H1 (cell line): Measurements from ENCODE around the gene PALM. TPM values are rescaled to one million over a fixed set of nuclear protein-coding genes. Genes with fewer than 3 reads are reported as not detected.

Experiments
- CTCF ChIA-PET: fragments of 300-600 bp; sonication (Branson Sonifier 250); formaldehyde crosslinking; loops from one replicate; lab custom pipeline; 2021; ENCODE audit not compliant: partially characterized antibody; lab: Charles Lee
- POLR2A ChIA-PET: fragments of 300-600 bp; sonication (Branson Sonifier 250); formaldehyde crosslinking; loops from one replicate; lab custom pipeline; 2021; ENCODE audit warnings: inconsistent platforms; ENCODE audit not compliant: partially characterized antibody; lab: Charles Lee
- DNase-seq, 2 experiments: peaks; one replicate each; pipeline versions ENCODE4 v3.0.0 to v3.0.0-alpha.2; 2010 to 2022; ENCODE audit warnings: low spot score in 2 of 2, low read depth in 1 of 2, mixed read lengths in 1 of 2
- FAIRE-seq: peaks from 2 replicates; lab custom pipeline; 2011; peaks lifted over from hg19 to GRCh38; lab: Jason Lieb, UNC
- H2AFZ ChIP-seq: 2 replicates; pipeline ENCODE4 v1.8.1; 2012; ENCODE audit warnings: low read length, inconsistent platforms
- H2AK5ac ChIP-seq: 2 replicates; pipeline ENCODE4 v1.6.1; 2013; ENCODE audit warnings: low read depth, low read length
- H2BK120ac ChIP-seq: replicated peaks from 2 replicates; pipeline ENCODE3; 2013; ENCODE audit warnings: low read depth, low read length, inconsistent platforms
- H2BK12ac ChIP-seq: 2 replicates; pipeline ENCODE4 v1.6.1; 2013; ENCODE audit warnings: low read depth, low read length
- H2BK15ac ChIP-seq: 2 replicates; pipeline ENCODE4 v1.6.1; 2013; ENCODE audit warnings: low read length
- H2BK20ac ChIP-seq: 2 replicates; pipeline ENCODE4 v1.6.1; 2013; ENCODE audit warnings: low read length
- H2BK5ac ChIP-seq: 2 replicates; pipeline ENCODE4 v1.6.1; 2013; ENCODE audit warnings: low read depth, low read length
- H3K14ac ChIP-seq: 2 replicates; pipeline ENCODE4 v1.6.1; 2013; ENCODE audit warnings: inconsistent platforms; ENCODE audit not compliant: insufficient read length
- H3K18ac ChIP-seq: 2 replicates; pipeline ENCODE4 v1.6.1; 2013; ENCODE audit warnings: low read length; ENCODE audit errors: extremely low read depth
- H3K23ac ChIP-seq: 2 replicates; pipeline ENCODE4 v1.6.1; 2013; ENCODE audit warnings: inconsistent platforms; ENCODE audit not compliant: insufficient read length
- H3K23me2 ChIP-seq: 2 replicates; pipeline ENCODE4 v1.6.1; 2013; ENCODE audit warnings: low read depth, low read length
- H3K27ac ChIP-seq: 2 replicates; pipeline ENCODE4 v1.6.1; 2011; ENCODE audit warnings: low read depth, low read length, inconsistent platforms
- H3K27me3 ChIP-seq, 4 experiments: replicated peaks in 1 of 4; 1 replicate in 1 of 4; 2 replicates in 3 of 4; pipeline versions ENCODE4 v1.6.1 to v1.8.1; 2011 to 2013; ENCODE audit warnings: low read length in 3 of 4, mild to moderate bottlenecking in 3 of 4, inconsistent platforms in 2 of 4, mixed read lengths in 2 of 4, moderate library complexity in 1 of 4; ENCODE audit not compliant: control insufficient read depth in 3 of 4, insufficient read depth in 3 of 4; ENCODE audit errors: extremely low read depth in 1 of 4
- H3K36me3 ChIP-seq, 4 experiments: 2 replicates each; pipeline versions ENCODE4 v1.6.1 to v1.8.1; 2011 to 2013; ENCODE audit warnings: mild to moderate bottlenecking in 4 of 4, low read length in 3 of 4, moderate library complexity in 2 of 4, control low read depth in 1 of 4, inconsistent platforms in 1 of 4; ENCODE audit not compliant: insufficient read depth in 4 of 4, control insufficient read depth in 2 of 4
- H3K4ac ChIP-seq: replicated peaks from 2 replicates; pipeline ENCODE3; 2013; ENCODE audit warnings: low read length, low read depth, mixed read lengths, inconsistent platforms; ENCODE audit not compliant: insufficient read length
- H3K4me1 ChIP-seq, 4 experiments: replicated peaks in 1 of 4; 1 replicate in 1 of 4; 2 replicates in 3 of 4; pipeline versions ENCODE4 v1.6.1 to v1.8.1; 2011 to 2013; ENCODE audit warnings: low read length in 3 of 4, inconsistent platforms in 2 of 4, mixed read lengths in 1 of 4; ENCODE audit not compliant: insufficient read depth in 4 of 4, control insufficient read depth in 3 of 4
- H3K4me2 ChIP-seq, 2 experiments: 2 replicates each; pipeline versions ENCODE4 v1.6.1 to v1.8.1; 2011 to 2013; ENCODE audit warnings: low read depth in 2 of 2, low read length in 2 of 2, control low read depth in 1 of 2, inconsistent platforms in 1 of 2, mild to moderate bottlenecking in 1 of 2; ENCODE audit not compliant: insufficient read depth in 1 of 2
- H3K4me3 ChIP-seq, 4 experiments: fragments of 200-600, 300-600 bp in 1 of 4; sonication (generic), shearing (Covaris generic), sonication (Bioruptor Twin) in 1 of 4; 2 replicates each; pipeline versions ENCODE4 v1.5.1 to v1.8.1; 2011 to 2016; ENCODE audit warnings: low read length in 4 of 4, low read depth in 3 of 4, control low read depth in 2 of 4, inconsistent platforms in 2 of 4, mild to moderate bottlenecking in 2 of 4, mixed read lengths in 1 of 4, moderate library complexity in 1 of 4; ENCODE audit not compliant: insufficient read depth in 2 of 4; ENCODE audit errors: extremely low read depth in 1 of 4
- H3K56ac ChIP-seq: replicated peaks from 2 replicates; pipeline ENCODE3; 2013; ENCODE audit warnings: low read depth, mild to moderate bottlenecking, mixed read lengths, low read length, inconsistent platforms; ENCODE audit not compliant: insufficient read length
- H3K79me1 ChIP-seq: 2 replicates; pipeline ENCODE4 v1.6.1; 2013; ENCODE audit warnings: low read depth, low read length, control low read depth
- H3K79me2 ChIP-seq, 2 experiments: 2 replicates each; pipeline versions ENCODE4 v1.6.1 to v1.8.1; 2012 to 2013; ENCODE audit warnings: low read length in 2 of 2, mild to moderate bottlenecking in 2 of 2, inconsistent platforms in 1 of 2; ENCODE audit not compliant: insufficient read depth in 2 of 2, control insufficient read depth in 1 of 2
- H3K9ac ChIP-seq, 4 experiments: replicated peaks in 1 of 4; 1 replicate in 1 of 4; 2 replicates in 3 of 4; pipeline versions ENCODE4 v1.6.1 to v1.8.1; 2011 to 2013; ENCODE audit warnings: low read depth in 3 of 4, low read length in 3 of 4, control low read depth in 2 of 4, mild to moderate bottlenecking in 2 of 4, moderate library complexity in 2 of 4, inconsistent platforms in 1 of 4; ENCODE audit errors: extremely low read depth in 1 of 4
- H3K9me3 ChIP-seq, 2 experiments: 2 replicates each; pipeline versions ENCODE4 v1.6.1 to v1.8.1; 2012 to 2013; ENCODE audit warnings: mild to moderate bottlenecking in 2 of 2, moderate library complexity in 2 of 2, control low read depth in 1 of 2, inconsistent platforms in 1 of 2, low read depth in 1 of 2, low read length in 1 of 2, mixed read lengths in 1 of 2; ENCODE audit not compliant: insufficient read depth in 2 of 2
- H4K20me1 ChIP-seq, 2 experiments: replicated peaks in 1 of 2; 2 replicates each; pipeline versions ENCODE3 to v1.8.1; 2011 to 2013; ENCODE audit warnings: inconsistent platforms in 2 of 2, low read length in 2 of 2, mild to moderate bottlenecking in 1 of 2; ENCODE audit not compliant: insufficient read depth in 2 of 2, control insufficient read depth in 1 of 2
- H4K5ac ChIP-seq: 2 replicates; pipeline ENCODE4 v1.6.1; 2013; ENCODE audit warnings: low read length, low read depth, mixed read lengths, inconsistent platforms; ENCODE audit not compliant: insufficient read length
- H4K8ac ChIP-seq: 2 replicates; pipeline ENCODE4 v1.8.0; 2013; ENCODE audit warnings: mild to moderate bottlenecking, moderate library complexity, low read length, inconsistent platforms; ENCODE audit not compliant: insufficient read depth; ENCODE audit errors: extremely low read depth
- H4K91ac ChIP-seq: replicated peaks from 2 replicates; pipeline ENCODE3; 2013; ENCODE audit warnings: low read length, mixed read lengths, inconsistent platforms; ENCODE audit not compliant: insufficient read length
- BRCA1 ChIP-seq: IDR thresholded peaks from 2 replicates; pipeline ENCODE4 v1.6.1; 2012; ENCODE audit warnings: low read depth, low read length, improper control_type of control experiment
- CEBPB ChIP-seq: IDR thresholded peaks from 2 replicates; pipeline ENCODE4 v1.6.1; 2012; ENCODE audit warnings: low read depth, low read length
- CREB1 ChIP-seq: IDR thresholded peaks from 2 replicates; pipeline ENCODE4 v1.6.1; 2012; ENCODE audit warnings: inconsistent platforms
- HDAC6 ChIP-seq: IDR thresholded peaks from one replicate; pipeline ENCODE4 v1.7.1; 2012; ENCODE audit warnings: low read depth, mild to moderate bottlenecking, inconsistent platforms, low read length, moderate library complexity
- JUN ChIP-seq: IDR thresholded peaks from 2 replicates; pipeline ENCODE4 v1.6.1; 2011; ENCODE audit warnings: low read depth, mild to moderate bottlenecking, improper control_type of control experiment, low read length
- JUND ChIP-seq: IDR thresholded peaks from 2 replicates; pipeline ENCODE4 v1.6.1; 2011; ENCODE audit warnings: mild to moderate bottlenecking, improper control_type of control experiment, low read length
- KDM4A ChIP-seq: IDR thresholded peaks from one replicate; pipeline ENCODE4 v1.7.1; 2012; ENCODE audit warnings: low read depth, mild to moderate bottlenecking, moderate library complexity, low read length, inconsistent platforms; ENCODE audit not compliant: severe bottlenecking
- SIRT6 ChIP-seq: IDR thresholded peaks from one replicate; pipeline ENCODE4 v1.7.1; 2012; ENCODE audit warnings: low read length, inconsistent platforms
- SP1 ChIP-seq: IDR thresholded peaks from 2 replicates; pipeline ENCODE4 v1.6.1; 2011; ENCODE audit warnings: low read depth, low read length
- SP2 ChIP-seq: IDR thresholded peaks from 2 replicates; pipeline ENCODE4 v1.6.1; 2012; ENCODE audit warnings: mild to moderate bottlenecking, low read length, inconsistent platforms
- TAF7 ChIP-seq: optimal IDR thresholded peaks from 2 replicates; pipeline ENCODE3; 2011; ENCODE audit warnings: low read depth, mild to moderate bottlenecking, inconsistent platforms, low read length, moderate library complexity, borderline replicate concordance
- WGBS, 2 experiments: shearing (Covaris generic) in 1 of 2; methylation state at CpG; one replicate each; pipeline versions ENCODE4 v1.1.6 to v1.1.7; 2013 to 2015; ENCODE audit warnings: low lambda C conversion rate in 2 of 2, mixed read lengths in 2 of 2, inconsistent platforms in 1 of 2, low coverage in 1 of 2, missing lambda C conversion rate in 1 of 2; ENCODE audit not compliant: insufficient replicate concordance in 2 of 2, insufficient coverage in 1 of 2, insufficient read length in 1 of 2; ENCODE audit errors: extremely low coverage in 1 of 2, missing lambda C conversion rate in 1 of 2; 5-methylcytosine and 5-hydroxymethylcytosine counted together
- polyA plus RNA-seq, 7 experiments: library from polyadenylated mRNA; depleted of rRNA in 3 of 7; stranded (reverse) in 5 of 7; unstranded in 2 of 7; fragments of >200 nt in 5 of 7; fragments of 200-250 nt in 2 of 7; gene quantifications; 1 replicate in 5 of 7; 2 replicates in 1 of 7; 4 replicates in 1 of 7; pipeline versions ENCODE4 v1.2.1 to v1.2.3, GENCODE V29; 2011 to 2013; ENCODE audit warnings: missing spikeins in 2 of 7, mixed read lengths in 2 of 7
- total RNA-seq: library from RNA; stranded (reverse); fragmentation: NEBNext Ultra II Directional; extraction: Animal tissue kit (Norgen Biotek cat#: 25700); gene quantifications from 2 replicates; pipeline ENCODE4 v1.2.1, GENCODE V29; 2021
- TF ChIP-seq, protein P1 (sequence below): IDR thresholded peaks from 2 replicates; pipeline ENCODE4 v1.6.1; 2012; ENCODE audit warnings: inconsistent platforms

PALM gene
- total and polyA plus RNA-seq, 2 of the 8 experiments (the other 6 are each of a cell fraction or from before 2014, with no cell fraction given), result 5.7 to 16.5 TPM

DNA sequence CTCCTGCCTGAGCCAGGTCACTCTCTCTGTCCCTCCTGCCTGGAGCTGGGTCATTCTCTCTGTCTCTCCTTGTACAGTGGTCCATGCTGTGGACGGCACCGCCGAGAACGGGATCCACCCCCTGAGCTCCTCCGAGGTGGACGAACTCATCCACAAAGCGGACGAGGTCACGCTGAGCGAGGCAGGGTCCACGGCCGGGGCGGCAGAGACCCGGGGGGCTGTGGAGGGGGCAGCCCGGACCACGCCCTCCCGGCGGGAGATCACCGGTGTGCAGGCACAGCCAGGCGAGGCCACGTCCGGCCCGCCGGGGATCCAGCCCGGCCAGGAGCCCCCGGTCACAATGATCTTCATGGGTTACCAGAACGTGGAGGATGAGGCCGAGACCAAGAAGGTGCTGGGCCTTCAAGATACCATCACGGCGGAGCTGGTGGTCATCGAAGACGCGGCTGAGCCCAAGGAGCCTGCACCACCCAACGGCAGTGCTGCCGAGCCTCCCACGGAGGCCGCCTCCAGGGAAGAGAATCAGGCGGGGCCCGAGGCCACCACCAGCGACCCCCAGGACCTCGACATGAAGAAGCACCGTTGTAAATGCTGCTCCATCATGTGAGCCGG is 37.6 kb downstream of the PALM start:
- Histone ChIP-seq H2BK12ac (no peak overlapping the region), H3K14ac (no peak overlapping the region), H3K4ac (no peak overlapping the region), H3K23ac (no peak overlapping the region), H3K18ac (no peak overlapping the region), H3K4me2 (no peak overlapping the region), H3K27me3 (no peaks in the 10 kb centered on the region), H4K91ac (no peak overlapping the region), H2AFZ (no peak overlapping the region), H3K27ac (no peak overlapping the region), H2AK5ac (no peak overlapping the region), H3K23me2 (no peaks in the 10 kb centered on the region), H3K4me3 (no peak overlapping the region), H4K20me1 (peaks cover 0 to 1% of the 10 kb centered on the region in 2 experiments), H2BK120ac (no peak overlapping the region), H3K36me3 (no peaks in the 10 kb centered on the region), H4K8ac (no peak overlapping the region; the same call in 1 of the 2 replicates), H2BK15ac (no peak overlapping the region), H3K9me3 (peaks cover 5 to 14% of the 10 kb centered on the region in 2 experiments; a peak in 2 of 4 replicates), H2BK5ac (no peak overlapping the region), H3K79me2 (no peaks in the 10 kb centered on the region), H3K4me1 (0 out of 7 replicates have a peak, but pooled peaks cover 0 to under 1% (median 0%) of the 10 kb centered on the region in 4 experiments), H3K9ac (no peak overlapping the region), H2BK20ac (no peak overlapping the region), H3K56ac (no peak overlapping the region), H3K79me1 (no peaks in the 10 kb centered on the region), H4K5ac (no peak overlapping the region)
- TF ChIP-seq CREB1 (no peak), JUND (no peak), SP2 (no peak), JUN (no peak), BRCA1 (no peak), SIRT6 (no peak), CEBPB (no peak), SP1 (no peak), TAF7 (no peak), KDM4A (no peak), HDAC6 (no peak)
- TF ChIP-seq, protein P1, sequence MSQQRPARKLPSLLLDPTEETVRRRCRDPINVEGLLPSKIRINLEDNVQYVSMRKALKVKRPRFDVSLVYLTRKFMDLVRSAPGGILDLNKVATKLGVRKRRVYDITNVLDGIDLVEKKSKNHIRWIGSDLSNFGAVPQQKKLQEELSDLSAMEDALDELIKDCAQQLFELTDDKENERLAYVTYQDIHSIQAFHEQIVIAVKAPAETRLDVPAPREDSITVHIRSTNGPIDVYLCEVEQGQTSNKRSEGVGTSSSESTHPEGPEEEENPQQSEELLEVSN, result no peak
- FAIRE-seq (no peak), DNase-seq (no peak)
- ChIA-PET POLR2A (no interaction called here), CTCF (no interaction called here)
- 90% methylated on average over 34 of the region's 43 CpGs; no CpG with 5 or more reads in 1 of the 2 experiments for WGBS, 2 experiments
